PC-9 (cell line): ENCODE results near the gene MROH2B.

Source experiments
- CTCF ChIP-seq: fragments of 200-600 bp; sonication (generic); conservative IDR thresholded peaks from 2 replicates; pipeline ENCODE4 v1.6.1; 2017; ENCODE audit warnings: mixed run types, antibody characterized with exemption, mild to moderate bottlenecking, moderate library complexity
- EZH2 ChIP-seq: fragments of 200-600 bp; sonication (generic); IDR thresholded peaks from 2 replicates; pipeline ENCODE4 v1.8.0; 2017; ENCODE audit warnings: antibody characterized with exemption, low read depth

- no peak for TF ChIP-seq CTCF
- no peak for TF ChIP-seq EZH2
Measured at GRCh38 chr5:41097642-41098041, 26.5 kb upstream of the MROH2B start.
